A549 (cell line): ENCODE data around the gene KDM6B. TPM values are rescaled to one million over a fixed set of nuclear protein-coding genes. Genes with fewer than 3 reads are reported as not detected.

Source experiments
- ATAC-seq, 2 experiments: fragments of 200-7000 bp in 1 of 2; fragments of >200 bp in 1 of 2; cut with Nextera tagmentation in 1 of 2; cut with Tn5 transposase in 1 of 2; 3 replicates each; pipeline versions ENCODE4 v1.8.0 to v1.9.1; 2018 to 2020; ENCODE audit warnings: mild to moderate bottlenecking in 1 of 2, moderate library complexity in 1 of 2
- CTCF ChIA-PET: fragments of 300-600 bp; sonication (Branson Sonifier 250); formaldehyde crosslinking; extraction: SDS; loops from one replicate; lab custom pipeline; 2021; ENCODE audit warnings: antibody characterized with exemption, inconsistent platforms; lab: Yijun Ruan, JAX
- POLR2A ChIA-PET: fragments of 350-600 bp; formaldehyde crosslinking; extraction: SDS; loops from one replicate; lab custom pipeline; 2021; ENCODE audit warnings: antibody characterized with exemption, inconsistent platforms; lab: Yijun Ruan, JAX
- DNase-seq, 2 experiments: peaks; one replicate each; pipeline versions ENCODE4 v3.0.0 to v3.0.0-alpha.2; 2011 to 2016; ENCODE audit warnings: low read depth in 1 of 2, low spot score in 1 of 2
- FAIRE-seq: peaks from 2 replicates; lab custom pipeline; 2011; peaks lifted over from hg19 to GRCh38; lab: Jason Lieb, UNC
- H3K27ac ChIP-seq, 2 experiments: fragments of >200 bp; sonication (Bioruptor Twin); formaldehyde crosslinking; 3 replicates each; pipeline ENCODE4 v1.5.1; 2016 to 2017
- H3K4me1 ChIP-seq: fragments of >200 bp; sonication (Bioruptor Twin); formaldehyde crosslinking; 3 replicates; pipeline ENCODE4 v1.6.1; 2016
- H3K4me2 ChIP-seq: fragments of >200 bp; sonication (Bioruptor Twin); formaldehyde crosslinking; 3 replicates; pipeline ENCODE4 v1.6.1; 2016
- H3K4me3 ChIP-seq: fragments of >200 bp; sonication (Bioruptor Twin); formaldehyde crosslinking; 3 replicates; pipeline ENCODE4 v1.5.1; 2016
- H3K9me3 ChIP-seq: fragments of >200 bp; sonication (Bioruptor Twin); formaldehyde crosslinking; 3 replicates; pipeline ENCODE4 v1.6.1; 2016
- CBX8 ChIP-seq: fragments of 200-600 bp; sonication (generic); IDR thresholded peaks from 2 replicates; pipeline ENCODE4 v1.6.1; 2016
- CEBPB ChIP-seq, 2 experiments: fragments of >200 bp in 1 of 2; sonication (Bioruptor Twin) in 1 of 2; formaldehyde crosslinking in 1 of 2; IDR thresholded peaks; 2 replicates each; pipeline ENCODE4 v1.6.1; 2012 to 2016
- EP300 ChIP-seq, 2 experiments: fragments of >200 bp; sonication (Bioruptor Twin); formaldehyde crosslinking; IDR thresholded peaks; 2 replicates in 1 of 2; 3 replicates in 1 of 2; pipeline ENCODE4 v1.6.1; 2016 to 2017
- JUN ChIP-seq, 2 experiments: fragments of >200 bp; sonication (Bioruptor Twin); formaldehyde crosslinking; IDR thresholded peaks; 2 replicates in 1 of 2; 3 replicates in 1 of 2; pipeline ENCODE4 v1.6.1; 2016 to 2017
- KDM1A ChIP-seq: fragments of 200-600 bp; sonication (generic); IDR thresholded peaks from 2 replicates; pipeline ENCODE4 v1.6.1; 2016; ENCODE audit warnings: low read depth, mild to moderate bottlenecking
- MAFK ChIP-seq: fragments of 450-650 bp; IDR thresholded peaks from 2 replicates; pipeline ENCODE4 v1.6.1; 2014; ENCODE audit not compliant: partially characterized antibody
- PBX3 ChIP-seq: IDR thresholded peaks from 2 replicates; pipeline ENCODE4 v1.6.1; 2012
- RAD21 ChIP-seq, 2 experiments: fragments of >200 bp in 1 of 2; sonication (Bioruptor Twin) in 1 of 2; formaldehyde crosslinking in 1 of 2; IDR thresholded peaks in 1 of 2; conservative IDR thresholded peaks in 1 of 2; 2 replicates in 1 of 2; 3 replicates in 1 of 2; pipeline ENCODE4 v1.6.1; 2012 to 2018; ENCODE audit warnings: inconsistent platforms in 1 of 2
- RCOR1 ChIP-seq: fragments of 150-350 bp; IDR thresholded peaks from 2 replicates; pipeline ENCODE4 v1.6.1; 2014; ENCODE audit warnings: antibody characterized with exemption, low read length, low read depth
- REST ChIP-seq: fragments of 200-600 bp; sonication (generic); IDR thresholded peaks from 2 replicates; pipeline ENCODE4 v1.6.1; 2016; ENCODE audit warnings: antibody characterized with exemption, mild to moderate bottlenecking, moderate library complexity
- RNF2 ChIP-seq: fragments of 200-600 bp; sonication (generic); IDR thresholded peaks from 2 replicates; pipeline ENCODE4 v1.6.1; 2016; ENCODE audit warnings: low read depth, mild to moderate bottlenecking, antibody characterized with exemption, moderate library complexity, borderline replicate concordance
- TP53 ChIP-seq: fragments of 250-450 bp; sonication (Bioruptor Pico); IDR thresholded peaks from 2 replicates; pipeline ENCODE4 v1.5.0; 2021; ENCODE audit warnings: mild to moderate bottlenecking, moderate library complexity
- USF2 ChIP-seq: fragments of 450-650 bp; IDR thresholded peaks from 2 replicates; pipeline ENCODE4 v1.6.1; 2014; ENCODE audit warnings: antibody characterized with exemption
- WGBS: methylation state at CpG from one replicate; pipeline ENCODE4 v1.1.6; 2017; ENCODE audit errors: missing lambda C conversion rate; 5-methylcytosine and 5-hydroxymethylcytosine counted together
- polyA plus RNA-seq, 4 experiments: library from polyadenylated mRNA; depleted of rRNA in 3 of 4; stranded (reverse); fragments of >200 nt; fragmentation: RNase III in 1 of 4; extraction: RNeasy Plus Mini Kit Qiagen cat#74134 plus additional on column Dnase treatment in 1 of 4; gene quantifications; 2 replicates in 3 of 4; 3 replicates in 1 of 4; pipeline ENCODE4 v1.2.3, GENCODE V29; 2011 to 2017
- TF ChIP-seq, protein P1 (sequence below): IDR thresholded peaks from 2 replicates; pipeline ENCODE4 v1.6.1; 2012
- TF ChIP-seq, protein P2 (sequence below): fragments of >200 bp; sonication (Bioruptor Twin); formaldehyde crosslinking; IDR thresholded peaks from 2 replicates; pipeline ENCODE4 v1.6.1; 2016

KDM6B gene
- polyA plus RNA-seq, 2 of the 4 experiments (the other 2 are of a cell fraction), result 1.3 to 8.8 TPM

DNA sequence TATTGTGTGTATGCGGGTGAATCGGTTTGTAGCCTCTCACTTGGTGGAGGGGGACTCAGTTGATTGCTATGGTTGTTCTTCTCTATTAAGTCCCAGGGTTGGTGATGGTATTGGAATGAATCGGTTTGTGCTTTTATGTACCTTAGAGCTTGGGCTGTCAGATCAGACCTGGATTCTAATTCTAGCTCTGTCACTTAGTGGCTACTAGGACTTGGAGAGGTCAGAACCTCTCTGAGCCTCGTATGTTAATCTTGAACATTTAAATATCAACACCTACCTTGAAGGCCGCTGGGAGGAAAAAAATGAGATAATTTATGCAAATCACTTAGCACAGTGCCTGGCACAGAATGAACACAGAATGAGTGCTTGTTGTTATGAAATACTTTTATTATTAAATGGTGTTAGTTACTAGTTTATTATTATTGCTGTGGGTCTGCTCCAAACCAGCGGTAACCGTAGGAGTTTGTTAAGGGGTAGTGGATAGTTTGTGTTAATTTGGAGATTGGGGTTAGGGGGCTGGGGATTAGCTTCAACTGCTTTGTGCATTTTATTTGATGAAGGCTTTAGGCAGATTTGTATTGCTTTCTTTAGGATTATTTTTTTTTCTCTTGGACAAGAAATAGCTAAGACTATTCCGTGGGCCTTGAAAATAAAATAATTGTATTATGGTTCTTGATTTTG lies 3.5 kb downstream of the KDM6B start:
- TF ChIP-seq USF2 (no peak), RNF2 (no peak), KDM1A (no peak), RCOR1 (no peak), RAD21 (conservative IDR thresholded peaks at IDR 0.05 in 1 of 2, IDR thresholded peaks at IDR 0.05 in 1 of 2) (no peak), EP300 (IDR thresholded peaks at IDR 0.05) (no peak), PBX3 (no peak), REST (no peak)
- Histone ChIP-seq H3K9me3 (no peaks in the 10 kb centered on the region), H3K4me1 (peaks cover 48% of the 10 kb centered on the region), H3K4me3 (peak overlapping the region; percentile 60), H3K27ac (peak overlapping the region; percentile 82 to 89), H3K4me2 (peak overlapping the region; percentile 96)
- FAIRE-seq, result no peak
- no peak for ATAC-seq
- 26% methylated on average over 8 of the region's 8 CpGs for WGBS
- ChIA-PET CTCF (interaction anchor here (1.5 to 25.1 kb wide), 6 partner anchors 4 to 204 kb away, joined by 3 to 677 read pairs (median 12); partner anchors contain the start of genes KDM6B, TP53 and WRAP53), POLR2A (interaction anchor here (0.9 to 6.7 kb wide), 2 partner anchors 8 to 20 kb away, joined by 3 to 44 read pairs; partner anchors contain the start of genes CYB5D1 and NAA38)
- DNase-seq, result no peak

DNA sequence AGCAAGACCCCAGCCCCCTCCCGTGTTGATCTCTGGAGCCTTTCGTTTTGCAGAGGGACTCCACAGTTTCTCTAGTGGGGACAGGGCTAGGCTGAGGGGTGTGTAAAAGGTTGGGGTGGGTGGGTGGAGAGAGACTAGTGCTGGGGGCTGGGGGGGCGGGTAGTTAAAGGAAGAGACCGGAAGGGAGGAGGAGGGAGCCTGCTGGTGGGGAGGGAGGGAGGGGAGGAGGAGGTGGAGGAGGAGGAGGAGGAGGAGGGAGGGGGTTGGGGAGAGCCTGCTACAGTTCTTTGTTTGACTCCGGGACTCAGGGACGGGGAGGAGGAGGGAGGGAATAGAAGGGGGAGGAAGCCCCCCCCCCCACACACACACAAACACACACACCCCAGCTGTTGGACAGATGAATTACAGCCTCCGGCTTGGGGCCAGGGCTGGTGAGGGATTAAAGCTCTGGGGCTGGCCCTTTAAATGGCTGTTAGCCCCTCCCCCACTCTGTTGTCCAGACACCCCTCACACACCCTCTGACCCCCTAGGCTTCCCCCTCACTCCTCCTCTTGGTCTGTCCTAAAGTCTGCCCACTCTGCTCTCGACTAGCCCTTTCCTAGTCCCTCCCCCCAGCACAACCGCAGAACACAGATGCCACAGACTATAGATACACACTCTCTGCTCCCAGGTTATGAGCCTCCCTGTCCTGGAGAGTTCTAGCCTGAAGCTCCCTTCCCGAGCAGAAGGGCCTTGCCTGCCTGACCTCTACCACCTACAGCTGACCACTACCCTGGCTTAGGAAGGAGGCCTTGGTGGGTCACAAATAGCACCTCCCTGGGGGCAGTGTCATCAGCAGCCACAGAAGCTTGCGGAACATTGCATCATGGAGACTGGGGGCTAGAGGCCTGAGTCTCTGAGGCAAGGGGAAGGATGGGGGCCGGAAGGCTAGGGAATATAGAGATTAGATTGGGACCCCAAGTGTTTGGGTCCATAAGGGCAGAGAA lies 4.4 kb downstream of the KDM6B start:
- peaks cover 46% of the 10 kb centered on the region for H3K4me1 ChIP-seq
- TF ChIP-seq MAFK, result no peak
- TF ChIP-seq RCOR1, result no peak
- peak in 1 of 2 experiments; percentile 43; a peak in 1 of 4 replicates for TF ChIP-seq CEBPB (IDR thresholded peaks at IDR 0.05)
- TF ChIP-seq, protein P1, sequence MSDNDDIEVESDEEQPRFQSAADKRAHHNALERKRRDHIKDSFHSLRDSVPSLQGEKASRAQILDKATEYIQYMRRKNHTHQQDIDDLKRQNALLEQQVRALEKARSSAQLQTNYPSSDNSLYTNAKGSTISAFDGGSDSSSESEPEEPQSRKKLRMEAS, result no peak; the same call in 1 of the 2 replicates
- no peak for TF ChIP-seq CBX8
- TF ChIP-seq JUN (IDR thresholded peaks at IDR 0.05), result 0 out of 5 replicates have a peak, but pooled peaks of 1 of the 2 experiments have one; percentile 37
- TF ChIP-seq, protein P2, sequence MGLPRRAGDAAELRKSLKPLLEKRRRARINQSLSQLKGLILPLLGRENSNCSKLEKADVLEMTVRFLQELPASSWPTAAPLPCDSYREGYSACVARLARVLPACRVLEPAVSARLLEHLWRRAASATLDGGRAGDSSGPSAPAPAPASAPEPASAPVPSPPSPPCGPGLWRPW, result no peak
- no peak for TF ChIP-seq TP53 (CRISPR knock-in tag)
- H3K4me2 ChIP-seq, result peak overlapping the region; percentile 96
- H3K9me3 ChIP-seq, result no peaks in the 10 kb centered on the region
- ATAC-seq, result no peak
- peak in 1 of 2 experiments; percentile 66 for DNase-seq
- FAIRE-seq, result no peak
- WGBS, result 30% methylated on average over 8 of the region's 12 CpGs
- ChIA-PET POLR2A (interaction anchor here (6.7 kb wide), 1 partner anchor 19 kb away, joined by 44 read pairs; the partner anchor contains the start of genes CYB5D1 and NAA38), CTCF (interaction anchor here (0.9 to 25.1 kb wide), 9 partner anchors 3 to 203 kb away, joined by 3 to 677 read pairs (median 7); partner anchors contain the start of genes KDM6B, NAA38, TP53 and WRAP53)
- H3K27ac ChIP-seq, result peak overlapping the region; percentile 82 to 89
- peak overlapping the region; percentile 34 for H3K4me3 ChIP-seq
